Muscle of back (tissue), 11 donors: ENCODE measurements around the gene AIF1. TPM values are rescaled to one million over a fixed set of nuclear protein-coding genes. Genes with fewer than 3 reads are reported as not detected.

ENCODE experiments used
- DNase-seq, 3 donors: peaks; one replicate each; pipeline versions ENCODE4 v3.0.0 to v3.0.0-alpha.2; 2013
- polyA plus RNA-seq, 10 donors: library from polyadenylated mRNA; unstranded; fragments of 120-200 nt; gene quantifications; one replicate each; pipeline ENCODE4 v1.2.1, GENCODE V29; 2013; ENCODE audit not compliant: insufficient read length in 10 of 10

AIF1 gene
- polyA plus RNA-seq, 10 donors = 15.1 to 35.2 (median 23.0) TPM

DNA sequence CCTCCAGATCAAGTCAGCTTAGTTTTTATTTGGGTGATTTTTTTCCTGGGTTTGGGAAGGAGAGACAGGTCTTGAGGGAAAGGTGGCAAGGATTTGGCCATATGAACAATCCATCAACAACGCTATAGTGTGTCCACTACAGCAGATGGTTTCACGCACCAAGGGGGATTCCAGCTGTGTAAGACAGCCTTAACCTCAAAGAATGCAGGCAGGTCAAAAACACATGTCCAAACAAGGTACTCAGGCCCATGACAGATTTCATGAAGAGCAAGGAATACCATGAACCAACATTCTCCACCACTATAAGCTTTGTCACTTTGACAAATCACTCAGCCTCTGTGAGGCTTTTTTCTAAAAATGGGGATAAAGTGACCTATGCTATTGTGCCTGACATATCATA lies 2.0 kb downstream of the AIF1 start:
- no peak for DNase-seq

DNA sequence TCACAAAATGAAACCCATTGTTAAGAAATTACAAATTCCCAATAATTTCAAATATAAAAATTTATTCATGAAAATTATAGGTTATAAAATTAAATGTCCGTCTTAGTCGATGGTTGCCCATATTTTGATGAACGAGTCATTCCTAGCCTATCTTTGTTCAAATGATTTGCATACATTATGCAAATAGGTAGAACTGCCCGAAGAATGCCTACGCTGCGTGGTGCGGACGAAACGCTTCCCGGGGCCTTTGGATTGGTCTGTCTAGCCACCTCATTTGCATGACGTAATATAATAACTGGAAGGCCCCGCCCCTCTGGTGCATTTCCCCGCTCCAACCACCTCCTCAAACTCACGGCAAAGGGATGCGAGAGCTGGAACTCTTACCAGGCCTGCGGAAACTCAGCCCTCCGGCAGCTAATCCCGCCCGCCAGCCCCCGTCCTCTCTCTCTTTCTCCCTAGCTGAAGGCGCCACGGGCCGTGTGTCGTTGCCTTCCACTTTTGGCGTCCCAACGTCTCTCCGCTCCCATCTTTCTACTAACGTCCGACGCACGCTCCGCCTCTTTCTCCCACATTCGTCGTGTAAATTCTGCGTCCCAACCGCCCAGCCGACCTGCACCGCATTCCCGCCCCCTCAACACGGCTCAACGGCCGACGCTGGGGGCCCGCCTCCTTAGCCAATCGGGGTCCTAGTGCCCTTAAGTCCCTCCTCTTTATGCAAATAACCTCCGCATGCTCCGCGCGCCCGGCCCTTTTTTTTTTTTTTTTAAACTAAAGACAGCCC lies 5.0 kb downstream of the AIF1 start:
- peak; percentile 99 to 100 (median 100) for DNase-seq

DNA sequence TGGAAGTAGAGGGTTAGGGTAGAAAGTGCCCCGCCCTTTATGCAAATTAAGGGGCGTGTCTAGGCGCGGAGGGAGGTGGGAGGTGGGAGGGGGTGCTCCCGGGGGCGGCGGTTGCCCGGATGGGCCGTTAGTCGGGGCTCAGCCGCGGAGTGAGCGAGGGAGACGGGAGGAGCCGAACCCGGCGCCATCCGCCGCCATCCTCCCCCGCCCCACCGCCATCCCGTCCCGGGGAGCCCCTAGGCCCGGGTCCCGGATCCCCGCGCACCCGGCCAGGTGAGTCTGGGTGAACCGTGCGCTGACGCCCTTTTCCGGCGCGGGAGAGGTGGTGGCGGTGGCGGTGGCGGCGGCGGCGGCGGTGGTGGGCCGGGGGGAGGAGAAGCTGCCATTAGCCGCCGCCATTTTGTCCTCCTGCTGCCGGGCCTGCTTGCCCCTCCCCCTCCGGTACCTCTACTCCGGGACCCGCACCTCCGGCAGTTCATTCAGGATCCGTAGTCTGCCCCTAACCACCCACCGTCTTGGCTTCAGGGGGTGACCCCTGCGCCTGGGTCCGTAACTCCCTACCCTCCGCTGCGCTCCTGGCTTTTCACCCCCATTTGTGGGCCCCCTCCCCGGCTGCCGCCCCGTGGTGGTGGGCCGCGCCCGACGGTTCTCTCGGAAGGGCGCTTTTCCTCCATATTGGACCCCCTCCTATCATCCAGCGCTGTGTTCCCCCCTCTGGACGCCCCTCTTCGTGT lies 5.7 kb downstream of the AIF1 start, which contains the start of gene PRRC2A:
PRRC2A (plus strand) TSS at position 130 of the 734 bp plus-strand sequence. CDS start 2,075 bp downstream, outside the sequence.
- peak in 2 of 3 donors; percentile 79 to 95 for DNase-seq

- no peak for DNase-seq
Observed at GRCh38 chr6:31621320-31621939, 6.4 kb downstream of the AIF1 start.

- no peak for DNase-seq
Observed at GRCh38 chr6:31621991-31622390, 7.0 kb downstream of the AIF1 start.

- no peak for DNase-seq
Observed at GRCh38 chr6:31622684-31623091, 7.7 kb downstream of the AIF1 start.

- DNase-seq = no peak
Observed at GRCh38 chr6:31624070-31624469, 9.0 kb downstream of the AIF1 start.

- no peak for DNase-seq
Observed at GRCh38 chr6:31626952-31627351, 11.9 kb downstream of the AIF1 start.

GRCh38 chr6:31627690-31628287 lies 12.8 kb downstream of the AIF1 start:
- no peak for DNase-seq

- DNase-seq = no peak
Observed at GRCh38 chr6:31629014-31629413, 14.0 kb downstream of the AIF1 start.

GRCh38 chr6:31630177-31630934 lies 15.3 kb downstream of the AIF1 start:
- no peak for DNase-seq

DNA sequence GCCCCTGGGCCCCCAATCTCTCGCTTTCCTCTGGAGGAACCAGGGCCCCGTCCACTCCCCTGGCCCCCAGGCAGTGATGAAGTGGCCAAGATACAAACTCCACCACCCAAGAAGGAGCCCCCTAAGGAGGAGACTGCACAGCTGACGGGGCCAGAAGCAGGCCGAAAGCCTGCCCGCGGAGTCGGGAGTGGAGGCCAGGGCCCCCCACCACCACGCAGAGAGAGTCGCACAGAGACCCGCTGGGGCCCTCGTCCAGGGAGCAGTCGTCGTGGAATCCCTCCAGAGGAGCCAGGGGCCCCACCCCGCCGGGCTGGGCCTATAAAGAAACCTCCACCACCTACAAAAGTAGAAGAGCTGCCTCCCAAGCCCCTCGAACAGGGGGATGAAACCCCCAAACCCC lies 16.2 kb downstream of the AIF1 start:
- no peak for DNase-seq

DNA sequence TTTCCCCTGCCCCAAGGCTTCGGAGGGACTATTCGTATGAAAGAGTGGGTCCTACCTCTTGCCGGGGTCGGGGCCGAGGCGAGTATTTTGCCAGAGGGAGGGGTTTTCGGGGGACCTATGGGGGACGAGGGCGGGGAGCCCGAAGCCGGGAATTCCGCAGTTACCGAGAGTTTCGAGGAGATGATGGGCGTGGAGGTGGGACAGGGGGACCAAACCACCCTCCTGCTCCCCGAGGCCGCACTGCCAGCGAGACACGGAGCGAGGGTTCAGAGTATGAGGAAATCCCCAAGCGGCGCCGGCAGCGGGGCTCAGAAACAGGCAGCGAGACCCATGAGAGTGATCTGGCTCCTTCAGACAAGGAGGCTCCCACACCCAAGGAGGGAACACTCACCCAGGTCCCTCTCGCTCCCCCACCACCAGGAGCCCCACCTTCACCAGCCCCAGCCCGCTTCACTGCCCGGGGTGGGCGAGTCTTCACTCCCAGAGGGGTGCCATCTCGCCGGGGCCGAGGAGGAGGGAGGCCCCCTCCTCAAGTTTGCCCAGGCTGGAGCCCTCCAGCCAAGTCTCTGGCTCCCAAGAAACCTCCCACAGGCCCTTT lies 16.7 kb downstream of the AIF1 start:
- no peak for DNase-seq

DNA sequence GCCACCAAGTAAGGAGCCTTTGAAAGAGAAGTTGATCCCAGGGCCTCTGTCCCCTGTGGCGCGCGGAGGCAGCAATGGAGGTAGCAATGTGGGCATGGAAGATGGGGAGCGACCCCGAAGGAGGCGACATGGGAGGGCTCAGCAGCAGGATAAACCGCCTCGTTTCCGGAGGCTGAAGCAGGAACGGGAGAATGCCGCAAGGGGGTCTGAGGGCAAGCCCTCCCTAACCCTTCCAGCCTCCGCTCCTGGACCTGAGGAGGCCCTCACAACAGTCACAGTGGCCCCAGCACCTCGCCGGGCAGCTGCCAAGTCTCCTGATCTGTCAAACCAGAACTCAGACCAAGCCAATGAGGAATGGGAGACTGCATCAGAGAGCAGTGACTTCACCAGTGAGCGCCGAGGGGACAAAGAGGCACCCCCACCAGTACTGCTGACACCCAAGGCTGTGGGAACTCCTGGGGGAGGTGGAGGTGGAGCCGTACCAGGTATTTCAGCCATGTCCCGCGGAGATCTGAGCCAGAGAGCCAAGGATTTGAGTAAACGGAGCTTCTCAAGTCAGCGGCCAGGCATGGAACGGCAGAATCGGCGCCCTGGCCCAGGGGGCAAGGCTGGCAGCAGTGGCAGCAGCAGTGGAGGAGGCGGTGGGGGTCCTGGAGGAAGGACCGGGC lies 17.4 kb downstream of the AIF1 start:
- DNase-seq = peak in 1 of 3 donors; percentile 20

GRCh38 chr6:31633447-31633846 lies 18.4 kb downstream of the AIF1 start:
- no peak for DNase-seq

DNA sequence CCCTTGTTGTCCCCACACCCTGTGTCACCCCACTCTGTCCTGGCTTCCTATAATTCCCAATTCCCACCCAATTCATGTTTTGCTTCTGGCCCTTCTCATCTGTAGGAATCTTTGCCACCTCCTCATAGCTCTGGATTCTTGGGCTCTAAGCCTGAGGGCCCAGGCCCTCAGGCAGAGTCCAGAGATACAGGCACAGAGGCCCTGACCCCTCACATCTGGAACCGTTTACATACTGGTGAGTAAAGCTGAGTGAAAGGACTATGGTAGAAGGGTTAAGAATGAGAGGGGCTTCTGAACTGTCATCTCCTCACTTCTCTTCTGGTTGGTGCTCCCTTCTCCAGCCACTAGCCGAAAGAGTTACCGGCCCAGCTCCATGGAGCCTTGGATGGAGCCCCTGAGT lies 19.1 kb downstream of the AIF1 start:
- no peak for DNase-seq

- no peak for DNase-seq
Observed at GRCh38 chr6:31634969-31635575, 20.0 kb downstream of the AIF1 start.

GRCh38 chr6:31636698-31637596 lies 21.9 kb downstream of the AIF1 start:
- DNase-seq = no peak

DNA sequence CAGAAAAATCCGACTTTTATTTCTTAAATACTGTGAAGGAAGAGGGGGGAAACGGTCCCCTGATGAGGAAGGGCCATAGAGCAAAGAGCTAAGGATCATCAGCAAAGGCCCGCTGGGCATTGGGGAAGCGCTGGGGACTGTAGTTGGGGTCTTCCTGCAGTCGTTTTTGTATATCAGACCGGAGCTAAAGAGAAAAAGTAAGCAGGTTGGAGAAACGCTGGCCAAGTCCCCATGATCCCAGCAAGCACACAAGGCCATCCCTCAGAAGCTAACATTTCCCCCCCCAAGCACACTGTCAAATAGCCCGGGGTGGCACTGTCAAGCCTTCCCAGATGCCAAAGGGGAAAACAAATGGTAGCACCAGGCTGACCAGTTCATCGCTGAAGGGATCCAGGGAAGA lies 24.0 kb downstream of the AIF1 start:
- DNase-seq = no peak
